Dermis microvascular lymphatic vessel endothelial cell (primary cell): ENCODE results near the gene SCN3B. TPM values are rescaled to one million over a fixed set of nuclear protein-coding genes. Genes with fewer than 3 reads are reported as not detected.

Source experiments
- total RNA-seq: library from RNA; depleted of rRNA; stranded (reverse); fragments of >200 nt; gene quantifications from 2 replicates; pipeline ENCODE4 v1.2.1, GENCODE V29; 2014

SCN3B gene
- total RNA-seq, 1 donor from 2014 or later, result 1.4 TPM

Other genes starting within 250 kb of the SCN3B start
- 4.3 and 5.5 TPM in 2 replicates for gene GRAMD1B, start 224.4 kb downstream of the SCN3B start, total RNA-seq
- 3.6 and 5.4 TPM in 2 replicates for gene ZNF202, start 87.0 kb upstream of the SCN3B start, total RNA-seq
- gene OR6X1, start 99.9 kb upstream of the SCN3B start, total RNA-seq, result not detected in 2 replicates
- gene OR6M1, start 151.7 kb upstream of the SCN3B start, total RNA-seq, result not detected in 2 replicates
- not detected in 2 replicates for gene TMEM225, start 231.0 kb upstream of the SCN3B start, total RNA-seq
- not detected in 2 replicates for gene OR8D4, start 247.5 kb upstream of the SCN3B start, total RNA-seq